GM20000 (cell line): ENCODE results near the gene GBE1.

Source experiments
- DNase-seq: peaks from one replicate; pipeline ENCODE4 v3.0.0; 2012; ENCODE audit warnings: low spot score
- TF ChIP-seq, protein P1 (sequence below): IDR thresholded peaks from 2 replicates; pipeline ENCODE4 v1.5.1; 2012; ENCODE audit warnings: mild to moderate bottlenecking, control low read depth; ENCODE audit errors: extremely low read depth, missing control alignments

GBE1 gene

DNA sequence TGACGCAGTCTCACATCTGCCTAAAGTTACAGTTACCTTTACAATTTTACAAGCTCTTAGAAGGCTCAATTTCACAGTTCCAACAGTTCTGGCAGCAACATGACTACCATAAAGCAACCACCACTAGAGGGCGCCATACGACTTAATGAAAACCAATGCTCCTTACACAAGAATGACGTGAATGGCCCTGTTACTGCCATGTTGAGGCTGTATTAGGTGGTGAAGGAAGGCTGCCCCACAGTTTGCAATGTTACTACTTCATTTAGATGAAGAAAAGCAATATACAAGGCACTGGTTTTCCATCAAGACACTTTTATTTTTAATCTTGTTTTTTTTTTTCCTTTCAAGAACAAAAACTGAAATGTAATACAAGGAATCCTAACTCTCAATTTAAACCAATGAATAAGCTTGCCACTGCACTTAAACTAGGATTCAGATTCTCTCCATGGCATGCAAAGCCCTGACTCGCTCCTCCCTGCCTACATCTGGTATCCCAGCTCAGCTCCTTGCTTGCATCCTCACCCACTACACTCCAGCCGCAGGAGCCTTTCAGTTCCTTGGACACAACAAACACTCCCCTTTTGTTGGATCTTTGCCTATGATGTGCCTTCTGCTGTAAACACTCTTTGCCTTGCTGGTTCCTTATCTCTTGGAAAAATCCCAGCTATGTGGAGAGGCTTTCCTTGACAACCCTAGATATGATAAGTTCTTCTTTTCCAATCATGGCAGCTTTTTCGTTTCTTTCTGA lies 270.7 kb downstream of the GBE1 start:
- DNase-seq: peak; percentile 47
- TF ChIP-seq, protein P1, sequence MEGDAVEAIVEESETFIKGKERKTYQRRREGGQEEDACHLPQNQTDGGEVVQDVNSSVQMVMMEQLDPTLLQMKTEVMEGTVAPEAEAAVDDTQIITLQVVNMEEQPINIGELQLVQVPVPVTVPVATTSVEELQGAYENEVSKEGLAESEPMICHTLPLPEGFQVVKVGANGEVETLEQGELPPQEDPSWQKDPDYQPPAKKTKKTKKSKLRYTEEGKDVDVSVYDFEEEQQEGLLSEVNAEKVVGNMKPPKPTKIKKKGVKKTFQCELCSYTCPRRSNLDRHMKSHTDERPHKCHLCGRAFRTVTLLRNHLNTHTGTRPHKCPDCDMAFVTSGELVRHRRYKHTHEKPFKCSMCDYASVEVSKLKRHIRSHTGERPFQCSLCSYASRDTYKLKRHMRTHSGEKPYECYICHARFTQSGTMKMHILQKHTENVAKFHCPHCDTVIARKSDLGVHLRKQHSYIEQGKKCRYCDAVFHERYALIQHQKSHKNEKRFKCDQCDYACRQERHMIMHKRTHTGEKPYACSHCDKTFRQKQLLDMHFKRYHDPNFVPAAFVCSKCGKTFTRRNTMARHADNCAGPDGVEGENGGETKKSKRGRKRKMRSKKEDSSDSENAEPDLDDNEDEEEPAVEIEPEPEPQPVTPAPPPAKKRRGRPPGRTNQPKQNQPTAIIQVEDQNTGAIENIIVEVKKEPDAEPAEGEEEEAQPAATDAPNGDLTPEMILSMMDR: peak; percentile 55

DNA sequence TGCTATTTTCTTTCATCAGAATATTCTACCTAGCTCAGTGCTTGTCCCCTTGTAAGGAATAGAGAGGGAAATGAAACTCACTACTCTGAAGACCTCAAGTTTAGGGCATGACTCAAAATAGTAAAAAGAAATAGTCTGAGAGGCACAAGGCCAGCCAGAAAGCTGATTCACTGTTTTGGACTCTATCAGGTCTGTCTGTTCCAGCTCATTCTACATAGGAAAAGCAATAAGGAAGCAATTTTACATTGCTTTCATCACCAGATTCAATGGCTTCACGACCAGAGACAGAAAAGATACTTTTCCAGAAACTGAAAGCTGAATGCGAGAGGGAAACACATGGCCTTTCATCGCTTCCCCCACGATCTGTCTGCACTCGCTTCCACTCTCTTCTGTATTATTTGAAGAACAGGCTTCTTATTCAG lies 276.0 kb downstream of the GBE1 start:
- DNase-seq: peak; percentile 26

DNA sequence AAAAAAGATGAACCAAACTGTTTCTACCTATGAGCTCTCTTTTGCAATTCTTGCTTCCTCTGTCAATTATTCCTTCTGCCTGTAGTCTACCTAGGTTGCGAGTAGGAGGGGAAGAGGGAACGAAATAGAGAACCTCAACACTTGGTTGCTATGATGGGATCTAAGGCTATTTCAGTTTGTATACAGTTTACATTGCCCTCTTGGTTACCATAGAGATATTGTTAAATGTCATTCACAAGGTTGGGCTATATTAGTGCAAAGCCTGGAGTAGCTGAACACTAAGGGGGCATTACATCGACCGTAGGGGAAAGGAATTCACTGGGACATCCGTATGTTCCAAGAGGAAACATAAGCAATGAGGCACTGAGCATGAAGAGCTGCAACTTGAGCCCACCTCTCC lies 276.9 kb downstream of the GBE1 start:
- no peak for DNase-seq
- TF ChIP-seq, protein P1: no peak

More for the DNA sequence above, 276.0 kb downstream of the GBE1 start:
- TF ChIP-seq, protein P1: no peak

- DNase-seq: no peak
- TF ChIP-seq, protein P1: no peak
Measured at GRCh38 chr3:81483046-81483445, 278.4 kb downstream of the GBE1 start.

DNA sequence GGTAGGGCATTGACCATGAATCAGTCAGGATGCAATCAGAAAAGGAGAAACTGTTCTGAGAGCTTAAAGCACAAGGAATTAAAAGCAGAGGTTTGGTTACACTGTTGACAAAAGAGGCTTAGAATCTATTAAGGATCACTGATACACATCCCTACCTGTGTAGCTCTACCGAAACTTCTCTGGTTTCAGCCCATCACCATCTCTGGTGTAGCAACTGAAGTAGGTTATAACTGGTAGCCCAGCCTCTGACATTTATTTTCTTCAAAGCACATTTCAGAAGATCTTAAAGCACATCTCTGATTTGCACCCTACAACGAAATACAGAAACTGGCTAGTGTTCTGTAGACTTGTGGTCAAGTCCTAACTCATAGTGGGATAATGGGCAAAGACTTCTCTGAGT lies 283.7 kb downstream of the GBE1 start:
- no peak for DNase-seq
- TF ChIP-seq, protein P1: no peak

GRCh38 chr3:81476692-81477091 lies 284.8 kb downstream of the GBE1 start:
- DNase-seq: no peak
- TF ChIP-seq, protein P1: no peak

GRCh38 chr3:81472600-81473362 lies 288.7 kb downstream of the GBE1 start:
- TF ChIP-seq, protein P1: no peak
- DNase-seq: no peak
